GM19328 (cell line): ENCODE results near the gene AR.
"Not testable (repeated sequence)": the region's sequence is repeated elsewhere in the genome, so short reads cannot be mapped to it uniquely, and the experiment has no call there.

ENCODE experiments used
- ATAC-seq: cut with Tn5 transposase; IDR thresholded peaks from one replicate; pipeline ENCODE4 v1.9.1; 2021; ENCODE audit warnings: mild to moderate bottlenecking, moderate library complexity; ENCODE audit not compliant: unreplicated experiment

The AR gene

DNA sequence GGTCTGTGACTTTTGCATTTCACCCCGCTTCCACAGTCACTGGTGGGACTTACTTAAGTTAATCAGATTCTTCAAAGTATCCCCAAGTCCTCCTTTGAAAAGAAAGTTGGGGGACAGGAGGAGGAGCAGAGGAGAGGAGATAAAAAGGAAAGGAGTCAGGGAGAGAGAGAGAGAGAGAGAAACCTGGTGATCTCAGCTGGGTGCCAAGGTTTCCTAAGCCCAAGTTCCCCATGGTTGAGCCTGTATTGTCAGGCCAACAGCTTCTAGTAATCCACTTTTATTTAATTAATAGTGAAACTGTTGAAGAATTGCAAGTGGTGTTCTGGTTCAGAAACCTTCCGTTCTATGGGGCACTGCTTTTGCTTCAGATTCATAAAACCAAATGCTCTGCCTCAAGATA lies 91.6 kb downstream of the AR start:
- ATAC-seq, result no peak

DNA sequence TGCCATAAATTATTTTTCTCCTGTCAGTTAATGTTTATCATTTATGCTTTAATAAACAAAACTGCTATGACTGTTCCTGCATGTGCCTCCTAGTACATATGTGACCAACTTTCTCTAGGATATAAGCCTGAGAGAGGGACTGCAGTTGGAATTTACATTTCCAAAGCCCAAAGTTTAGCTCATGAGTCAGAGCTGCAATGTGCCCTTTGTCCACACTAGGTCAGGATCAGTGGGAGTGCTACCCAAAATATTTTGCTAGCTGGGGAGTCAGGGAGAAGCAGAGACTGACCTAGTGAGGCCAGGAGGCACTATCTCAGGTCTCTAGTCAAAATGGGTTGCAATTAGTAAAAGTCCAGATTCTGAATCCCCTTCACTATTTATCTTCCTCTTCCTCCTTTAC lies 92.7 kb downstream of the AR start:
- no peak for ATAC-seq

DNA sequence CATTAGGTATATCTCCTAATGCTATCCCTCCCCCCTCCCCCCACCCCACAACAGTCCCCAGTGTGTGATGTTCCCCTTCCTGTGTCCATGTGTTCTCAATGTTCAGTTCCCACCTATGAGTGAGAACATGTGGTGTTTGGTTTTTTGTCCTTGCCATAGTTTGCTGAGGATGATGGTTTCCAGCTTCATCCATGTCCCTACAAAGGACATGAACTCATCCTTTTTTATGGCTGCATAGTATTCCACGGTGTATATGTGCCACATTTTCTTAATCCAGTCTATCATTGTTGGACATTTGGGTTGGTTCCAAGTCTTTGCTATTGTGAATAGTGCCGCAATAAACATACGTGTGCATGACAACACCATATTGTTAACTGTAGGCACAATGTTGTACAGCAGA lies 93.5 kb downstream of the AR start:
- ATAC-seq, result not testable (repeated sequence)

DNA sequence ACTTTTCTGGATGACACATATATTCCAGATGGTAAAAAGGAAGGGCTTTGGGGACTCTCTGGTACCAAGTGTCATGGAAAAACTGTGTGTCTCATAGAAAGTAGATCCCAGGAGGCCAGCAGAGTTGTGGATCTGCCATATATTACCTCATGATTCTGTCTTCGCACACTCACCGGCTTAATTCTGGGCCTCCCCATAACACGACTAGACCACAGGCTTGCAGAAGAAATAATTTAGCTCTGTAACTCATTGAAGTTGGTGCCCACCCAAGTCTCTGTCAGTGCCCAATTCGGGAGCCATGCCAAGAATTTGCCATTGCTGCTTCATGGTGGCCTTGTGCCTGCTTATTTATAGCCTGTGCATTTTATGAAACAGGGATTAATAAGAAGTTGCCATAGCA lies 104.5 kb downstream of the AR start:
- ATAC-seq, result no peak

DNA sequence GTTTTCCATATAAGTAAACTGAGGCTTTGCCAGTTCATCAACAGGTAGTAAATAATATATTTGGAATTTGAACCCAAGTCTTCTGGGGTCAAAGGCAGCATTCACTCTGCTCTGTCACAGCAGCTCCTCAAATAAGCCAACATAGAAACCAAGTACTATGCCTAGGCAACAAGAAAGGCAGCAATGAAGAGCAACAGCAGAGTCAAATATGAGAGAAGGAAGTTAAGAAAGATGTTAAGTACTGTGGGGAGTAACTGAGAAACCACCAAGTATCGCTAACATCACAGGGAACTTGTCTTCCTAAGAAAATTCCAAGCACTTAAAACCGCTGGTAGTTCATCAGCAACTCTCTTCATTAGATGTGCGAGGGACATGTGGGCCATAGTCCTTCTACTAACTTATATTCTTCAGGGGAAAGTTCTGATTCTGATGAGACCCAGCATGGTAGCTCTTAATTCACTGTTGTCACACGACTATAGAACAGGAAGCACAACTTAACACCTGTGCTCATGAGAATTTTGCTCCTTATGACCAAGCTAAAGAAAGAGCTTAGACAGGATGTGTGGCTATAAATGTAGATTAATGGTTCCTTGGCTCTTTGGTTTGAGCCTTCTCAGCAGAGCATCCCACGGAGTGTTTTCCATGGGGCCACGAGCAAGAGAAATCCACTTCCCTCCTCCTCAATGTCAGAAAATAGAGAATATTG lies 107.8 kb downstream of the AR start:
- no peak for ATAC-seq

DNA sequence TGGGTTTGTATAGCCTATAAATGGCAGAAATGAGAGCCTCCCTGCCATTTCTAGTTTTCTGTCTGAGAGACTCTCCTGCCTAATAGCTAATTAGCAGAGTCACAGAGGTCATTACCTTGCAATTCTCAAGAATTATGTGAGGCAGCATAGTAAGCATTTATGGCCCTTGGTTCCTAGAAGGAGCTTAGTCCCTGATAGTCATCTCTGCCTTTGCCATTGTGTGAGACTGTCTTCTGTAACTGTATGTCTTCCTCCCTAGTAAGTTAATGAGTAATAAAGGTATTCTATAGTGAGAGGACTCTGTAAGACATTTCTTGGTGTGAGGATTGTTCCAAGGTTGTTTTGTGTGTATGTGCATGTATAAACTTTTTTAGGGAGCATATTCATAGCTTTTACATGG lies 108.7 kb downstream of the AR start:
- ATAC-seq, result no peak

DNA sequence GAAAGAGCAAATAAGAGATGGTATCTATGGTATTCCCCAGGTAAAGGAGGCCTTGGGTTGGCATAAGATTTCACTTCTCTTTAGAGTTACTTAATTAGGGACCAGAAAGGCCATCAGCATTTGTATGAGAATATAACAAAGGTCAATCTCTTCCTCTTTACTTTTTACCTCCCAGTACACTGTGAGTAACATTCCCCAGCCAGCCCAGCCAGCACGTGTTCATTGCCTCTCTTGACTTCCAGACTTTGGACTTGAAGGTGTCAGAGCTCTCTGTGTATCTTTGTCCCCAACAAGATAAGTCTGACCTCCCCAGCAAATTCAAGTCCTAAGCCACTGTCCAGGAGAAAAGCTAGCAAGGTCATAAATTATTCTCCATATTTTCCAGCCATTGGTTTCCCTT lies 110.5 kb downstream of the AR start:
- ATAC-seq, result no peak

DNA sequence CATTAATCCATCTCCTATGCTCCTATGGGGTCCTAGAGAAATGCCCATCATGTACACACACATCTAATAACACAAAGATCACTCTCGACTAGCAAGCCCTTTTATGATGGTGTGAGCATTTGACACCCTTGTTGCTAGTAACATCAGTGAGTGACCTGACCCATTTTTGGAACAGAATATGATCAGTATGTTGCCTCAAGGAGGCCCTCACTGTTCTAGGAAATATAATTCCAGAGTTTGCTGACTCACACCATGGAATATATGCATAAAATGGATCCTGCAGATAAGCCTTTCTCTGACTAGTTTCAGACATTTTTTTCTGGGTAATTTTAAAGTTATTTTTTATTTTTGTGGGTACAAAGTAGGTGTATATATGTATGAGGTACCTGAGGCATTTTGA lies 121.8 kb downstream of the AR start:
- no peak for ATAC-seq

DNA sequence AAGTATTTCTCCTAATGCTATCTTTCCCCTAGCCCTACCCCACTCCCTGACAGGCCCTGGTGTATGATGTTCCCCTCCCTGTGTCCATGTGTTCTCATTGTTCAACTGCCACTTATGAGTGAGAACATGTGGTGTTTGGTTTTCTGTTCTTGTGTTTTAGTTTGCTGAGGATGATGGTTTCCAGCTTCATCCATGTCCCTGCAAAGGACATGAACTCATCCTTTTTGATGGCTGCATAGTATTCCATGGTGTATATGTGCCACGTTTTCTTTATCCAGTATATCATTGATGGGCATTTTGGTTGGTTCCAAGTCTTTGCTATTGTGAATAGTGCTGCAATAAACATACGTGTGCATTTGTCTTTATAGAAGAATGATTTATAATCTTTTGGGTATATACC lies 126.9 kb downstream of the AR start:
- ATAC-seq, result not testable (repeated sequence)

DNA sequence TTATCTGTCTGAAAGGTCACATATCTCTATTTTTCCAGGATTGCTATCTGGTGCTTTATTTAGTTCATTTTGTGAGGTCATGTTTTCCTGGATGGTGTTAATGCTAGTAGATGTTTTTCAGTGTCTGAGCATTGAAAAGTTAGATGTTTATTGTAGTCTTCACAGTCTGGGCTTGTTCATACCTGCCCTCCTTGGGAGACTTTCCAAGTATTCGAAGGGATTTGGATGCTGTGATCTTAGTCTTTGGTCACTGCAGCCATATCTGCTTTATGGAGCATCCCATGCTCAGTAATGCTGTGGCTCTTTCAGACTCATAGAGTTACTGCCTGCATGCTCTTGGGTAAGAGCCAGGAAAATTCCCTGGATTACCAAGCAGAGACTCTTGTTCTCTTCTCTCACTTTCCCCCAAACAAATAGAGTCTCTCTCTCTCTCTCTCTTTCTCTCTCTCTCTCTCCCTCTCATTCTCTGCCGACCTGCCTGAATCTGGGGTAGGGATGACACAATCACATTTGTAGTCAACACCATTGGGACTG lies 130.0 kb downstream of the AR start:
- no peak for ATAC-seq

DNA sequence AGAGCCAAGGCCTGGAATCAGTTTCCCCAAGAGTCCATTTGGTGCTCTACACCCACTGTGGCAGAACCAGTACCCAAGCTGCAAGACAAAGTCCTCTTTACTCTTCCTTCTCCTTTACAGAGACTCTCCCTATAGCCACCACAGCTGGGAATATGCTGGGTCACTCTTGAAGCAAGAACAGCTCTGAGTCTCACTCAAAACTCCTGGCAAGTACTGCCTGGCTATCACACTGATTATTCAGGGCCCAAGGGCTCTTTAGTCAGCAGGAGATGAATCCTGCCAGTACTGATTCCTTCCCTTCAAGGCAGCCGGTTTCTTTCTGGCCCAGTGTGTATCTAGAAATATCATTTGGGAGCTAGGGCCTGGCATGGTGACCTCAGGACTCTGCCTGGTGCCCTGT lies 130.9 kb downstream of the AR start:
- ATAC-seq, result no peak

DNA sequence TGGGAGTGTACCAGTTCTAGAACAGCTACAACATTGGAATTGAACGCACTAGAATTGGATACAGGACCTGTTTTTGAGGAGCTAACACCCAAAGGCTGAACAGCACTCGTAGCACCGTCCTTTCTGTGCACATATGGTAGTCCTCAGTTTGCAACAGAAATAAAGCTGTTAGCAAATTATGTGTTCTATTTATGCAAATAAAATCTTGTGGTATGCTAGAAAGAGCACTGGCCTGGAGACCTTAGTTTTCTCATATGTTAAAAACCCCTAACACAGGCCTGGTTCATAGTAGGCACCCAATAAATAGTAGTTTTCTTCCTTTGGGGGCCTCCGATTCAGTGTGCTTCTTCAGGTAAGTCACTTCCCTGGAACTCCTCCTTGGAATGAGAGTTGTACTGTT lies 140.3 kb downstream of the AR start:
- ATAC-seq, result no peak

DNA sequence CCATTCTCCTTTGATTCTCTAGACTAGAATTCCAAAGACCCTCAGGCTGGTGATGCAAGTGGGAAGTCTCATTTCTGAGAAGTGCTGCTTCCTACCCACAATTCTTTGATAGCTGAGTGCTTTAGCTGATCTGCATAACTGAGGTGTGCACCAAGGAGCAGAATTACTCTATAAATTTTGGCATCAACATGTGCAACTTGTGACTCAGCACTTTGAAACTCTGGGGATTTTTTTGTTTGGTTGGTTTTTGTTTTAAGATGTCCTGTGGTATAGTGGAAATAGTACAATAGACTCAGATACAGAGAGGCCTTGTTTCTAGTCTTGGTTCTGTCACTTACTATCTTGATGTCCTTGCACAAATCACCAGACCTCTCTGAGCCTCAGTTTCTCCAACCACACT lies 148.4 kb downstream of the AR start:
- ATAC-seq, result no peak

DNA sequence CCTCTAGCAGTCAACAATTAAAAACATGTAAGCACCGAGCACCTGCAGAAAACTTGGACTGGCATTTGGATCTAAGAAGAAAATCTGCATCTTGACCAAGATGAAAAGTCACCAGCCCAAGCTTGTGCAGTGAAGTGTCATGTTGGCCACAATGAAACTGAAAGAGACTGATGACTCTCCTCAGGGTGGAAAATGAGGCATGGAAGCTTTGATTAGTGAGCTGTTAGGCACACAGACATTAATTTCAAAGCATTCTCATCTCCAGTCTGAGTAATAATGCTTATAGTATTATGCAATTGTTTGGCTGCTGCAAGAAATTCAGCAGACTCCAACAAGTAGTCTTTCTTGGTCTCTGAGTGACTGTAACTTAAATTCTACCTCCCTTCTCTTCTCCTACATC lies 150.1 kb downstream of the AR start:
- ATAC-seq, result no peak

DNA sequence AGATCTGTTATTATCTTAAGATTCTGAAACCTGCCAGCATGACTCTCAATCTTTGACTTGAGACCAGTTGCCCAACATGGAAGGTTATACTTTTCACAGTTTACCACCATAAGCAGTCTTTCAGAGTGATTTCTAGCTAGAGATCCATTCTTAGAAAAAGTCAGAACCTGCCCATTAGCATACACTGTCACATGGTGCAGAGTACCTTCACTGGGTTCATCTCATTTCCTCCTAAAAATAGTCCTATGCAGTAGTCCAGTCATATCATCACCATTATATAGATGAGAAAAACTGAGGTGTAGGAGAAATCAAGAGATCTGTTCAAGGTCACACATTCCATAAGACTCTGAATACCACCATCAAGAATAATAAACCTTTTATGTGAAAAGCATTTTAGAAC lies 153.6 kb downstream of the AR start:
- ATAC-seq, result no peak

DNA sequence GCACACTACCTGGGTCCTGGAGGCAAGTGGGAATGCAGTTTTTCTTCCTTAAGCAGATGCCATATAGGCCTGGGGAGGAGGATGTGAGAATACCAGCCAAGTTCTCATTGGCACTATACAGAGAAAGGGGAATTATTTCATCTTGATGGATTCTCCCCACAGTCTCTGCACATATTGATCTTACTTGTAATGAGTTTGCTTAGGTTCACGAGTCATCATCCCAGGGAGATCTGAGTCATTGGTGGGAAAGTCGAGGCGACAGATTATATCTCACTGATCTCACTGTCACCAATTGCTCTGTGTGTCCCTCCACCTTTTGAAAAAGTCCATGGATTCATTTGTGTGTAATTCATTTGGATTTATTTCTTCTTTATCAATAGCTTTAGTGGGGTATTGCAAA lies 156.8 kb downstream of the AR start:
- no peak for ATAC-seq

DNA sequence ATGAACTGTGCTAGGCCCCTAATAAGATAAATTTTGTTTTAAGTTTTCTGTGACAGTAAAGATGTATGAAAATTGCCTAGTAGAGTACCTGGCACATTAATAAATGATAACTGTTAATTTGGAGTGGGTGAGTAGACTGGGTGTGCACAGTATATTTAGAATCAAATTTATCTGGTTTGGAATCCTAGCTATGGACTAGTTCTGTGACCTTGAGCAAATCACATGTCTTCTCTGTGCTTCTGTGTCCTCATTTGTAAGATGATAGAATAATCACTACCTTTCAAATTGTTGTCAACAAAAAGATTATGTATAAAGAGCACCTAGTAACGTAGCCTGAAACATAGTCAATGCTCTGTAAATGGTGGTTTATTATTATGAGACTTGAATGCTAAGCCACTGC lies 170.2 kb downstream of the AR start:
- ATAC-seq, result no peak

DNA sequence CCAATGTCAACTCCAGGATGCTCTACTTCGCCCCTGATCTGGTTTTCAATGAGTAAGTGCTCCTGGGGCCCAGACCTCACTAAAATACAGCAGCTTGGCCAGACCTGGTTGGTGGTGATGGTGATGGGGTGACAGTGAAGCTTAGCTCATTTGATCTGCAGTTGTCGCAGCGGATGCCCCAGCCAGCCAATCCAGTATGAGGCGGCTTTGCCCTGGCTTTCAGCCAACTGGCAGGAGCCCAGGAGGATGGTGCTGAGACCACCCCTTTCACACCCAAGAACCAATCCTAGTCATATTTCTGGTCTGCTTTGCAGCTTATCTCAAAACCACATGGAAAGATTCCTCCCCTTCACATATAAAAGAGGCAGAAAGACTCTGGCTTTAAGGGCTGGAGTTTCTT lies 173.8 kb downstream of the AR start:
- ATAC-seq, result no peak

DNA sequence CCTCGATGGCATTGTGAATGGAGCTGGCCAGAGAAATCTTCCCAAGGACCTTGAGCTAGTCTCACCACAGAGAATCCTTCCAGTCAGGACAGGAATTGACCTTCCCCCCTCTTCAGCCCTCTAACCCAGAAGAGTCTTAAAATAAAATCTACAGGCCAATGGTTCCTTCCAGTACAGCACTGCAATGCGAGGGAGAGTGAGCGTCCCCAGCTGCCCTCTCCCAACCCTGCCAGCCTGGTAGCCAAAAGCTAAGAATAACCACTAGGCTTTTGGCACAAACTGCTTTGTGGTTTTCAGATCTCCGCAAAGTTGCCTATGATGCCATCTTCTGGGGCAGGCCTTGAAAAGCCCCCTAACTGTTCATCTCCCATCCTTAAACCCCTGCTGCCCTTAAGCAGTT lies 175.1 kb downstream of the AR start:
- ATAC-seq, result no peak

DNA sequence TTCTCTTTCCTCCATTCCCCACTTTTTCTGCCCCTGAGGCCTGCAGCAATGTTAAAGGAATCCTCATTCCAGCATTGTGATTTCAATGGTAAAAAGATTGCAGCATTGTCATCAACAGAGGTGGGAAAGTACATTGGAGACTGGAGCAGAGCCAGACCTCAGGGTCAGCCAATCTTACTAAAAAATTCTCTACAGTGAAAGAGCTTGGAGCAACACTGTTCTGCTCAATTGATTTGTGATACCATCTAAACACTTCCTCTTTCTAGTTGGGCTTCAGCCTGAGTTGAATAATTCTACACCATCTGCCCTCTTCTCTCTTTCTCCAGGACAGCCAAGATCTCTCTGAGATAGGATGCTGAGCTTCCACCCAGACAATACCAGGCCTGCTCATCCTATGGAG lies 176.5 kb downstream of the AR start:
- no peak for ATAC-seq

DNA sequence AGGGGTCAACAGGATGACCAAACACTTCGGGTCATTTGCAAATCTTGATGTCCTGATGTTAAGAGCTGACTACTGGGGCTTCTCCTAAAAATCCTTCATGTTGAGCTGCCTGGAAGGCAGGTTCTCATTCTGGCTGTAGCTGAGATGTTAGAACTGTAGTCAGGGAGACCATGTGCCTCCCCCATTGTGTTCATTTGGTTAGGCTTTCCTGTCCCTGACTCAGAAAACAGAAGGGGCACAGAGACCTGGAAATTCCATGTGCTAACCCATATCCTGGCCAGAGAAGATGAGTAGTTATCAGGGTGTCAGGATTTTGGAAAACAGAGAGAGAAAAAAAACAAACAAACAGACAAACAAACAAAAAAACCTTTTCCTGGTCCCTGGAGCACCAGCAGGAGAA lies 177.5 kb downstream of the AR start:
- ATAC-seq, result no peak

DNA sequence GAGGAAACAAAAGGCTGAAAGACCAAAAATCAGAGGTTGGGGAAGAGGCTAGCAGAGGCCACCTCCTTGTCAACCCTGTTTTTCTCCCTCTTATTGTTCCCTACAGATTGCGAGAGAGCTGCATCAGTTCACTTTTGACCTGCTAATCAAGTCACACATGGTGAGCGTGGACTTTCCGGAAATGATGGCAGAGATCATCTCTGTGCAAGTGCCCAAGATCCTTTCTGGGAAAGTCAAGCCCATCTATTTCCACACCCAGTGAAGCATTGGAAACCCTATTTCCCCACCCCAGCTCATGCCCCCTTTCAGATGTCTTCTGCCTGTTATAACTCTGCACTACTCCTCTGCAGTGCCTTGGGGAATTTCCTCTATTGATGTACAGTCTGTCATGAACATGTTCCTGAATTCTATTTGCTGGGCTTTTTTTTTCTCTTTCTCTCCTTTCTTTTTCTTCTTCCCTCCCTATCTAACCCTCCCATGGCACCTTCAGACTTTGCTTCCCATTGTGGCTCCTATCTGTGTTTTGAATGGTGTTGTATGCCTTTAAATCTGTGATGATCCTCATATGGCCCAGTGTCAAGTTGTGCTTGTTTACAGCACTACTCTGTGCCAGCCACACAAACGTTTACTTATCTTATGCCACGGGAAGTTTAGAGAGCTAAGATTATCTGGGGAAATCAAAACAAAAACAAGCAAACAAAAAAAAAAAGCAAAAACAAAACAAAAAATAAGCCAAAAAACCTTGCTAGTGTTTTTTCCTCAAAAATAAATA lies 179.9 kb downstream of the AR start:
- ATAC-seq, result no peak
